HepG2 (cell line): Measurements from ENCODE around the gene PHC1. TPM values are rescaled to one million over a fixed set of nuclear protein-coding genes. Genes with fewer than 3 reads are reported as not detected.

Source experiments
- ATAC-seq: fragments of 200-7000 bp; cut with Tn5 transposase; 3 replicates; pipeline ENCODE4 v1.9.1; 2020; ENCODE audit warnings: mild to moderate bottlenecking, moderate library complexity
- BruUV-seq: library from RNA; stranded (reverse); fragments of 400-500 nt; replicated peaks from 2 replicates; lab custom pipeline; 2021; lab: Mats Ljungman, UMichigan
- CTCF ChIA-PET: fragments of 300-600 bp; formaldehyde crosslinking; extraction: SDS; loops from one replicate; lab custom pipeline; 2021; ENCODE audit warnings: low total read pairs, inconsistent platforms, low intra/inter-chr PET ratio; lab: Yijun Ruan, JAX
- POLR2A ChIA-PET: fragments of 350-600 bp; sonication (Branson Sonifier 250); formaldehyde crosslinking; loops from one replicate; lab custom pipeline; 2020; ENCODE audit warnings: antibody characterized with exemption, inconsistent platforms; lab: Yijun Ruan, JAX
- DNase-seq: peaks from one replicate; pipeline ENCODE4 v3.0.0-alpha.2; 2015; ENCODE audit warnings: low spot score
- FAIRE-seq: peaks from 3 replicates; lab custom pipeline; 2011; peaks lifted over from hg19 to GRCh38; lab: Jason Lieb, UNC
- H2AFZ ChIP-seq: one replicate; pipeline ENCODE4 v1.6.1; 2011; ENCODE audit warnings: low read length, inconsistent platforms
- H3K27ac ChIP-seq: fragments of 300-600 bp; 3 replicates; pipeline ENCODE4 v1.8.0; 2011; ENCODE audit warnings: mixed run types, mild to moderate bottlenecking, mixed read lengths, low read length, inconsistent platforms; ENCODE audit not compliant: insufficient read depth; ENCODE audit errors: extremely low read length
- H3K27me3 ChIP-seq, 2 experiments: fragments of 200-600 bp in 1 of 2; 2 replicates in 1 of 2; 3 replicates in 1 of 2; pipeline versions ENCODE4 v1.6.0 to v1.8.0; 2011; ENCODE audit warnings: low read length in 2 of 2, mild to moderate bottlenecking in 2 of 2, moderate library complexity in 2 of 2, inconsistent platforms in 1 of 2; ENCODE audit not compliant: insufficient read depth in 2 of 2, control insufficient read depth in 1 of 2
- H3K36me3 ChIP-seq, 2 experiments: fragments of 200-600 bp in 1 of 2; replicated peaks in 1 of 2; 2 replicates in 1 of 2; 3 replicates in 1 of 2; pipeline versions ENCODE4 v1.5.1 to v1.8.0; 2011; ENCODE audit warnings: low read length in 2 of 2, inconsistent platforms in 1 of 2; ENCODE audit not compliant: insufficient read depth in 2 of 2, control insufficient read depth in 1 of 2
- H3K4me1 ChIP-seq: 2 replicates; pipeline ENCODE4 v1.5.1; 2012; ENCODE audit warnings: low read length, inconsistent platforms; ENCODE audit not compliant: insufficient read depth
- H3K4me2 ChIP-seq: 2 replicates; pipeline ENCODE4 v1.6.0; 2011; ENCODE audit warnings: low read depth, low read length, inconsistent platforms
- H3K4me3 ChIP-seq, 3 experiments: fragments of 200-600 bp in 1 of 3; sonication (generic), shearing (Covaris generic) in 1 of 3; replicated peaks in 1 of 3; 2 replicates each; pipeline ENCODE4 v1.5.1; 2011 to 2016; ENCODE audit warnings: low read length in 3 of 3, inconsistent platforms in 2 of 3, low read depth in 2 of 3, mild to moderate bottlenecking in 2 of 3, control low read depth in 1 of 3, mixed read lengths in 1 of 3; ENCODE audit not compliant: insufficient read depth in 1 of 3
- H3K79me2 ChIP-seq: one replicate; pipeline ENCODE4 v1.6.1; 2011; ENCODE audit warnings: low read length, inconsistent platforms; ENCODE audit not compliant: insufficient read depth
- H3K9ac ChIP-seq: 2 replicates; pipeline ENCODE4 v1.6.0; 2011; ENCODE audit warnings: mild to moderate bottlenecking, low read depth, low read length, inconsistent platforms; ENCODE audit not compliant: insufficient read depth
- H3K9me3 ChIP-seq: 2 replicates; pipeline ENCODE4 v1.5.1; 2012; ENCODE audit warnings: mild to moderate bottlenecking, low read length
- H4K20me1 ChIP-seq: 2 replicates; pipeline ENCODE4 v1.6.0; 2011; ENCODE audit warnings: inconsistent platforms, mild to moderate bottlenecking, low read length, moderate library complexity; ENCODE audit not compliant: insufficient read depth
- CHCHD3 ChIP-seq: sonication (generic); formaldehyde crosslinking; IDR thresholded peaks from 2 replicates; pipeline ENCODE4 v1.8.0; 2022; ENCODE audit warnings: mild to moderate bottlenecking, missing genetic modification reagents, moderate library complexity
- ELF4 ChIP-seq: sonication (generic); formaldehyde crosslinking; IDR thresholded peaks from 2 replicates; pipeline ENCODE4 v1.5.0; 2020; ENCODE audit warnings: missing genetic modification reagents, mild to moderate bottlenecking, moderate library complexity, borderline replicate concordance
- HMGXB3 ChIP-seq: sonication (generic); formaldehyde crosslinking; IDR thresholded peaks from 2 replicates; pipeline ENCODE4 v1.4.0; 2020; ENCODE audit warnings: missing genetic modification reagents, borderline replicate concordance
- IKZF1 ChIP-seq: fragments of 450-650 bp; IDR thresholded peaks from 2 replicates; pipeline ENCODE4 v1.7.1; 2016
- NFIC ChIP-seq: IDR thresholded peaks from 2 replicates; pipeline ENCODE4 v1.6.1; 2012; ENCODE audit warnings: mild to moderate bottlenecking, low read length, inconsistent platforms
- SNRNP70 ChIP-seq: fragments of 200-400 bp; formaldehyde crosslinking; IDR thresholded peaks from 2 replicates; pipeline ENCODE4 v1.6.1; 2017; ENCODE audit warnings: mild to moderate bottlenecking, low read depth, low read length, moderate library complexity
- ZBTB21 ChIP-seq: sonication (generic); formaldehyde crosslinking; IDR thresholded peaks from 2 replicates; pipeline ENCODE4 v1.4.0; 2020; ENCODE audit warnings: missing genetic modification reagents
- ZSCAN20 ChIP-seq: sonication (generic); formaldehyde crosslinking; IDR thresholded peaks from 2 replicates; pipeline ENCODE4 v1.4.0; 2020; ENCODE audit warnings: missing genetic modification reagents, mild to moderate bottlenecking, borderline replicate concordance
- WGBS: methylation state at CpG from one replicate; pipeline ENCODE4 v1.1.6; 2017; ENCODE audit warnings: low lambda C conversion rate; 5-methylcytosine and 5-hydroxymethylcytosine counted together
- in situ Hi-C: cut with HindIII; loops from 2 replicates; pipeline ENCODE4 v1.10.0; 2017; ENCODE audit warnings: low pct_unique_long_range_greater_than_20kb; ENCODE audit not compliant: extremely low pct_ligation_motif_present
- intact Hi-C: fragments of 100-400 bp; cut with micrococcal nuclease; formaldehyde crosslinking; loops from one replicate; pipeline ENCODE4 v1.10.0; 2022; ENCODE audit not compliant: unreplicated experiment
- polyA plus RNA-seq, 8 experiments: library from polyadenylated mRNA; depleted of rRNA in 3 of 8; stranded (reverse) in 7 of 8; unstranded in 1 of 8; fragments of >200 nt; fragmentation: Illumina TruSeq in 4 of 8; extraction: Trizol in 4 of 8; gene quantifications; 2 replicates each; pipeline versions ENCODE4 v1.2.1 to v1.2.3, GENCODE V29; 2011 to 2016; ENCODE audit warnings: low read depth in 4 of 8, missing spikeins in 1 of 8, mixed read lengths in 1 of 8; ENCODE audit not compliant: insufficient read depth in 1 of 8
- total RNA-seq, 5 experiments: library from RNA; depleted of rRNA; stranded (reverse); fragments of >200 nt; fragmentation: Illumina TruSeq; extraction: Trizol; gene quantifications; 2 replicates each; pipeline ENCODE4 v1.2.3, GENCODE V29; 2016; ENCODE audit warnings: low read depth in 1 of 5
- TF ChIP-seq, protein P1 (sequence below): IDR thresholded peaks from 2 replicates; pipeline ENCODE4 v1.6.1; 2016; ENCODE audit warnings: missing compliant biosample characterization, missing genetic modification reagents, borderline replicate concordance

Gene PHC1
- total and polyA plus RNA-seq, 2 of the 13 experiments (the other 11 are each of a cell fraction or from before 2014, with no cell fraction given), result 9.4 to 35.0 TPM

- H3K4me2 ChIP-seq, result no peak overlapping the region
- no peaks in the 10 kb centered on the region for H4K20me1 ChIP-seq
- no peaks in the 10 kb centered on the region for H3K9me3 ChIP-seq
- POLR2A ChIA-PET, result no interaction called here
- in situ Hi-C loops, result no loop called here
- no peak for TF ChIP-seq IKZF1
- no peak for TF ChIP-seq HMGXB3
- TF ChIP-seq ELF4 (CRISPR knock-in tag), result no peak
- no peak for TF ChIP-seq CHCHD3 (CRISPR knock-in tag)
- no peak for TF ChIP-seq SNRNP70
- no peak for TF ChIP-seq NFIC
- TF ChIP-seq, protein P1, sequence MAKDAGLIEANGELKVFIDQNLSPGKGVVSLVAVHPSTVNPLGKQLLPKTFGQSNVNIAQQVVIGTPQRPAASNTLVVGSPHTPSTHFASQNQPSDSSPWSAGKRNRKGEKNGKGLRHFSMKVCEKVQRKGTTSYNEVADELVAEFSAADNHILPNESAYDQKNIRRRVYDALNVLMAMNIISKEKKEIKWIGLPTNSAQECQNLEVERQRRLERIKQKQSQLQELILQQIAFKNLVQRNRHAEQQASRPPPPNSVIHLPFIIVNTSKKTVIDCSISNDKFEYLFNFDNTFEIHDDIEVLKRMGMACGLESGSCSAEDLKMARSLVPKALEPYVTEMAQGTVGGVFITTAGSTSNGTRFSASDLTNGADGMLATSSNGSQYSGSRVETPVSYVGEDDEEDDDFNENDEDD, result no peak
- TF ChIP-seq ZBTB21, result no peak
- no peak for TF ChIP-seq ZSCAN20 (CRISPR knock-in tag)
- 1% methylated on average over 4 of the region's 4 CpGs for WGBS
- no peaks in the 10 kb centered on the region for H3K4me1 ChIP-seq
- BruUV-seq, result no TSS peak
- no peak for DNase-seq
- H3K27ac ChIP-seq, result no peak overlapping the region
- no peak for FAIRE-seq
- H3K27me3 ChIP-seq, result peaks cover 0 to 18% of the 10 kb centered on the region in 2 experiments; a peak in 3 of 5 replicates
- no peak for ATAC-seq
- H3K9ac ChIP-seq, result no peak overlapping the region
- H3K36me3 ChIP-seq, result no peaks in the 10 kb centered on the region
- intact Hi-C loops, result no loop called here
- no peaks in the 10 kb centered on the region for H3K79me2 ChIP-seq
- no peak overlapping the region for H3K4me3 ChIP-seq
- no peak overlapping the region for H2AFZ ChIP-seq
- CTCF ChIA-PET, result no interaction called here
Observed at GRCh38 chr12:8876887-8877286, 37.4 kb upstream of the PHC1 start.
